Activated CD8-positive, alpha-beta memory T cell treated with anti-CD3 and anti-CD28 coated beads, Interleukin-2, amount 10 ng/mL, durations not matched to agents 7 days and 5 days (primary cell): ENCODE results near the gene FBXO48. TPM values are rescaled to one million over a fixed set of nuclear protein-coding genes. Genes with fewer than 3 reads are reported as not detected.

ENCODE experiments used
- ATAC-seq: fragments of 150-1000 bp; cut with Tn5 transposase; one replicate; pipeline ENCODE4 v1.10.0; 2021; ENCODE audit warnings: moderate library complexity
- CTCF ChIA-PET: fragments of 350-600 bp; sonication (Branson Sonifier 250); formaldehyde crosslinking; loops from one replicate; lab custom pipeline; 2021; ENCODE audit warnings: antibody characterized with exemption; lab: Charles Lee
- DNase-seq: peaks from one replicate; pipeline ENCODE4 v3.0.0-alpha.2; 2020
- H3K27ac Mint-ChIP-seq: one replicate; pipeline ENCODE4 v1.8.0; 2021; ENCODE audit warnings: mild to moderate bottlenecking, mixed read lengths
- H3K27me3 Mint-ChIP-seq: one replicate; pipeline ENCODE4 v1.8.0; 2021; ENCODE audit warnings: mixed read lengths
- H3K36me3 Mint-ChIP-seq: one replicate; pipeline ENCODE4 v1.8.0; 2021; ENCODE audit warnings: mild to moderate bottlenecking, mixed read lengths
- H3K4me1 Mint-ChIP-seq: one replicate; pipeline ENCODE4 v1.8.0; 2021; ENCODE audit warnings: mixed read lengths
- H3K4me3 Mint-ChIP-seq: one replicate; pipeline ENCODE4 v1.8.0; 2021; ENCODE audit warnings: mild to moderate bottlenecking, moderate library complexity, mixed read lengths
- H3K9me3 Mint-ChIP-seq: one replicate; pipeline ENCODE4 v1.8.0; 2022; ENCODE audit warnings: low read depth, mixed read lengths
- total RNA-seq, 2 experiments: library from RNA; stranded (reverse); gene quantifications; one replicate each; pipeline ENCODE4 v1.2.3, GENCODE V29; 2021

FBXO48 gene
- total RNA-seq, 2 experiments from 2014 or later = 3.3 to 3.4 TPM

- no peaks in the 10 kb centered on the region for H3K9me3 Mint-ChIP-seq
- CTCF ChIA-PET = interaction anchor here (1.4 to 3.3 kb wide), 2 partner anchors 28 to 50 kb away, joined by 4 to 13 read pairs; no protein-coding TSS in a partner anchor
- peaks cover 5% of the 10 kb centered on the region for H3K27me3 Mint-ChIP-seq
- no peak for DNase-seq
- ATAC-seq = no peak
- peaks cover 8% of the 10 kb centered on the region for H3K36me3 Mint-ChIP-seq
- H3K27ac Mint-ChIP-seq = no peak overlapping the region
- peaks cover 35% of the 10 kb centered on the region for H3K4me1 Mint-ChIP-seq
- no peak overlapping the region for H3K4me3 Mint-ChIP-seq
Measured at GRCh38 chr2:68413466-68413865, 53.6 kb downstream of the FBXO48 start.

- CTCF ChIA-PET = interaction anchor here (1.3 to 3.3 kb wide), 2 partner anchors 14 to 29 kb away, joined by 3 to 13 read pairs; no protein-coding TSS in a partner anchor
- peaks cover 23% of the 10 kb centered on the region for H3K4me1 Mint-ChIP-seq
- H3K9me3 Mint-ChIP-seq = peaks cover 4% of the 10 kb centered on the region
- H3K4me3 Mint-ChIP-seq = peak overlapping the region; percentile 8
- peaks cover 15% of the 10 kb centered on the region for H3K36me3 Mint-ChIP-seq
- peak overlapping the region; percentile 58 for H3K27ac Mint-ChIP-seq
- ATAC-seq = no peak
- DNase-seq = no peak
- H3K27me3 Mint-ChIP-seq = peaks cover 5% of the 10 kb centered on the region
Measured at GRCh38 chr2:68412127-68412819, 54.8 kb downstream of the FBXO48 start.

GRCh38 chr2:68411397-68412126 is 55.5 kb downstream of the FBXO48 start:
- H3K27ac Mint-ChIP-seq = peak overlapping the region; percentile 58
- DNase-seq = no peak

More at GRCh38 chr2:68411397-68412126, 55.5 kb downstream of the FBXO48 start:
- H3K9me3 Mint-ChIP-seq = peaks cover 4% of the 10 kb centered on the region
- H3K4me1 Mint-ChIP-seq = peaks cover 23% of the 10 kb centered on the region
- peaks cover 19% of the 10 kb centered on the region for H3K36me3 Mint-ChIP-seq
- peaks cover 5% of the 10 kb centered on the region for H3K27me3 Mint-ChIP-seq
- no peak for ATAC-seq
- CTCF ChIA-PET = interaction anchor here (0.7 to 3.3 kb wide), 4 partner anchors 15 to 50 kb away, joined by 3 to 13 read pairs (median 4); no protein-coding TSS in a partner anchor
- H3K4me3 Mint-ChIP-seq = peak overlapping the region; percentile 8

Other genes starting within 250 kb of the FBXO48 start
- 10 to 100 TPM; 58.6 to 86.4 TPM for gene PPP3R1, start 214.8 kb downstream of the FBXO48 start, total RNA-seq
- gene CNRIP1, start 147.3 kb downstream of the FBXO48 start, total RNA-seq = not detected
- gene PLEK, start 102.0 kb downstream of the FBXO48 start, total RNA-seq = 10 to 100 TPM; 31.8 to 42.5 TPM
- gene APLF, start 291 bp upstream of the FBXO48 start, total RNA-seq = 1 to 10 TPM; 3.0 to 3.3 TPM
- not detected for gene PROKR1, start 176.3 kb upstream of the FBXO48 start, total RNA-seq